IPS DF 4.7 (cell line): ENCODE data around the gene HPGD.

Experiments
- DNase-seq: peaks from one replicate; pipeline ENCODE4 v3.0.0-alpha.2; 2013; ENCODE audit warnings: low spot score; ENCODE audit errors: extremely low read depth

HPGD gene

DNA sequence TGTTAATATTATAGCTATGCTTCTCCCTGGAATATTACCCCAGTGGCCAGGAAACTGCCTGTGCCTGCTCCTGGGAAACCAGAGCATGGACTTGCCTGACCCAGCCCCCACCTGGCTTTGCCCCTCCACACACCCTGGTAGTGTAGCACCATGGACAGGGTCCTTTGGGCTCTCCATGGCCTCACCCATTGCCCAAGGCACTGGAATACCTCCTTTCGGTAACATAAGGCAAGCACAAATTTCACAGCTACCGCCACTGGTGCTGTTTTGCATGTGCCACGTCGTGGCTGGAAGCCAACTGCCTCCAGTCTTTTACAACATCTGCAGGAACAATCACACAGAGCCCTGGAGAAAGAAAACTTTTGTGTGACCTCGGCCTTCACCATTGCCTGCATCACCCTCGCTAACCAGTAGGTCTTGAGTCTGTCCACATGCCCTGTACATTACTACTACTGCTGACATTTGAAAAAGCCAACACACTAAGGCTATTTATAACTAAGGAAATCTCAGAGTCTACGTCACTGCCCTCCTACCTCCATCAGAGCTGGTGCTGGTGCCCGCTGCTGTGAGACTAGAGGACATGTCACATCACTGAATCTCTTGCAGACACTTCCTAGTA, 47.7 kb downstream of the HPGD start:
- DNase-seq, result no peak

DNA sequence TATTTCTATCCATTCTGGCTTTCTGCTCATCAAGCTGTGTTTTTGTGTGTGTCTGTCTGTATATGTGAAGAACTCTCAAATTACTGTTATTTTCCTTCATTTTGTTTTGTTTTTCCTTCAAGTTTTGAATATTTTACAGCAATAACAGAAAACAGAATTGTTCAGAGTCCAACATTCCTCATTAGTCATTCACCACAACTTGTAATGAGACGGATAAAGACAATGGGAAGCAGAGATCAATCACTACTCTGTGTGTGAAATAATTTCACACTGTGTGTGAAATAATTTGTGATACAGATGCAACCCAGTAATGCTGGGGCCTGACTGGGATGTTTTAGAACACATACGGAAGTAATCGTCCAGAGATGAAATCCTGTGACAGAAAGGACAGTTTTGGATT, 55.2 kb downstream of the HPGD start:
- no peak for DNase-seq

DNA sequence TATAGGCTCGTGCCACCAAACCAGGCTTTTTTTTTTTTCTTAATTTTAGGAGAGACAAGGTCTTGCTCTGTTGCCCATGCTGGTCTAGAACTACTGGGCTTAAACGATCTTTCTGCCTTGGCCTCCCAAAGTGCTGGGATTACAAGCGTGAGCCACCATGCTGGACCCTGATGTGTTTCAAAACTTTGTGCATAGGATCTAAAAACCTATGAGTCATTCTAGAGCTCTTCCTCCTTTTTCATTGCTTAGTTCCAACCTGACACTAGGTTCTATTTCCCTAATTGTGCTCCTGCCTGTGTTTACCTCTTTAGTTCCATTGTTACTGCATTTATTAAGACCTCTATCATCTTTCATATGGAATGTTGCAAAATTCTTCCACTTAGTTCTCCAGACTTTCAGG, 57.3 kb downstream of the HPGD start:
- no peak for DNase-seq

DNA sequence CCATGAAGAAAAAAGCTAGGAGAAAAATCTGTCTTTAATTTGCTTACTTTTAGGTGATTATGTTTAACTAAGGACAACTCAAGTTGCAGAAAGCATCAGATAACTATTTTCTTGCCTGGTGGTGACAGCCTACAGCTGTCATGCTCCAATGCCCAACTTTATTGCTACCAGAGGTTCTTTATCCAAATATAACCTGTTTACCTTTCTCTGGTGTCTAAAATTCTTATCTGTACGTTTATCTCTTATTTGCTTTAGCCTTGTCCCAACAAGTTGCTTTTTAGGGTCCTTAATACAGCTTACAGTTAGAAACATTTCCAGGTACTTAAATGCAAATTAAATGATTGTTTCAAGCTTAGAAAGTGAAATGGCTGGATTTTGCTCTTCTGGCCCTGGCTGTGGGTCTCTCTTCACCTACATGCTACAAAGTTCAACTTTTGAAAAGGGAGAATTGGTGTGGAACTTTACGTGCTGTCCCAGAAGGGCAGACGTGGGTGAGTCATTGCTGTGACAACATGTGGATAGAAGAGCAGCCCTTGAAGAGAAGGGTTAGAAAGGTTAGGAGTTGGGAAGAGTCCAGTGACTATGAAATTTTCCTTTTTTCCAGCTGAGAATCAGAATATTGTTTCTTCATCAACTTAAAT, 60.7 kb downstream of the HPGD start:
- no peak for DNase-seq

DNA sequence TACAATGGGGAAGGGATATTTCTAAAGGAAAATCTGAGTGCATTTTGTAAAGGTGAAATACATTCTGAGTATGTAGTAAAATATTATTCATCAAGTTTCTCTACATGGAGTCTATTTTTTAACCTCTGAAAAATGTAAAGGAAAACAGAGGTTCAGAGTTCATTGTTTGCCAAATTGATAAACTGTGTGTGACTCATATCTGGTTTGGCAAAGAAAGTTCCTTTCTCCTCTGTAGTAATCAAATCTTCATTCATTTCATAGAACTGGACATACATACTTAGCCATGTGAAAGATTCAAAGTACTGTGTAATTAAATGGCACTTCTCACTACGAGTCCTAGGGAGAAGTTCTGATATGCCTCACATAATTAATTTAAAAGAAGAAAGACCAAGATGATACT, 61.6 kb downstream of the HPGD start:
- no peak for DNase-seq

DNA sequence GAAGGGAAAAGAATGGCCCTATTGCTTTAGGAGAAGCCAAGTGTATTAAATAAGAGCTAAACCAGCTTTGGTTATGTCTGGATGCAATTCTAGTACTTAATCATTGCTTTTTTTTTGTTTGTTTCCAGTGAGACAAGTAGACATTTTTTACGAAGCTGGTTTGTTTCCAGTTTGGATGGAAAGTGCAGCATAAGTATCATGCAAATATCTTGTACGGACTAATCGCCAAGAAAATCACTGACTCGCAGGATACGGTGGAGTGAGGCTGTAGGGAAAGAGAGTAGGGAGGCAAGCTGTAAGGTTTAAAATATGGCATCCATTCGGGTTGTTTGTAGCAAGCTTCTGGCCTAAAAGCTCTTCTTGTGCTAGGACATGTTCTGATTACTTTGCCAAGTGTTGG, 64.8 kb downstream of the HPGD start:
- DNase-seq, result no peak

DNA sequence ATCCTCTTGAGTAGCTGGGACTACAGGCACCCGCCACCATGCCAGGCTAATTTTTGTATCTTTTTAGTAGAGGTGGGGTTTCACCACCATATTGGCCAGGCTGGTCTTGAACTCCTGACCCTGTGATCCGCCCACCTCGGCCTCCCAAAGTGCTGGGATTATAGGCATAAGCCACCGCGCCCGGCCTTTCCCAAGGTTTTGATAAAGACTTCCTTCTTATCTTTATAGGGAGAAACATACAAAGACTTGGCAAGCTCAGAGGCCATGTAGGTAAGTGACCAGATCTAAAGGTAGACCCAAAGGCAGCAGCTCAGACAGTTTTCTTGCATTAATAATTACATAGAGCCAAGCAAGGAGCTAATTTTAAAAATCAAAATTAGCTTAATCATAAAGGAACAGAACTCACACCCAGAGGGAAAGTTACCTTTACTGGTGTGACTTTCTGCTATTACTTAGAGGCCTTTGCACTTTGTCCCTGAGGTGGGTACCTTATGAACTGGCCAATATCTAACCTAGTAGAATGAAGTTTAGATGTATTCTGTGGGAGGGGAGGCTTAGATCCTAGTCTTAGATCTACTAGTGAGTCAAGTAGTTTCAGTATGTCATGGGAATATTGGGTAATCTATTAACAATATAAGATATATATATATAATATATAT, 67.3 kb downstream of the HPGD start:
- DNase-seq, result no peak

DNA sequence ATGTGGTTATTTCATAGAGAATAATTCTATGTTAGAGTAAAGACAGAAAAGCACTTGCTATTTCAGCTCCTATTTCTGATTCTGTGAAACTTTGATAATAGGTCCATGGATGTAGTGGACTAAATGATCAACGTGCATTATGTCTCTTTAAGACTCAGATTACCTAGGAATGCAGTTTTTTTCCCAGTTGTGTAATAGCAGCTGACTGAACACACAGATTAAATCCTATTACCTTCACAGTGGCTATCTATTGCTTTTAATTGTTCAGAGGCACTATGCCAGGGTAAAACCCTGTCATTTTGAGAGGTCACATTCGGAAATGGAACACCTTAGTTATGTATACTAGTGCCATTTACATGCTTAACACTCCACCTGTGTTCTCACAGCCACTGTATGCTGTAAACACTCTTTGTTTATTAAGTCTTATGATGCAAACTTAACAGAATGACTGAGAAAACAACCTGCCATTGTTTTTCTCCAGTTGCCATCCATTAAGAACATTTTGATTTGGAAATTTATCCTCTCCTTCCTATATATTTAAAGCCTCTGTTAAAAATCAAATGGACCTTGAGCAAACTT, 70.5 kb downstream of the HPGD start:
- DNase-seq, result no peak

DNA sequence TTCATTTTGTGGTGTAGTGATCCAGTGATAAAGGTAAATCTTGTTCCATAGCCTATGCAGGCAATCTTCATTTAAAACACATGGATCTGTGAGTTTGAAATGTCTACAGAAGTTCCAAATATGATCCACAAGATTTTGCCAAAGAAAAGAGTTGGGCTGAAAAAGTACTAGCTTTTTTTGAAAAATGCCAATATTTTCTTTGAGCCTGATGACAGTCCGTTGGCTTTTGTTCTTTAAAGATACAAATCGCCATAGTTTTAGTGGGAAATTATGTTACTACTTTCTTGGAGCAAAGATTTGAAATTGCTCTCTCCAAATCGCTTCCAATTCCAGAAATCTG, 71.5 kb downstream of the HPGD start:
- DNase-seq, result no peak

DNA sequence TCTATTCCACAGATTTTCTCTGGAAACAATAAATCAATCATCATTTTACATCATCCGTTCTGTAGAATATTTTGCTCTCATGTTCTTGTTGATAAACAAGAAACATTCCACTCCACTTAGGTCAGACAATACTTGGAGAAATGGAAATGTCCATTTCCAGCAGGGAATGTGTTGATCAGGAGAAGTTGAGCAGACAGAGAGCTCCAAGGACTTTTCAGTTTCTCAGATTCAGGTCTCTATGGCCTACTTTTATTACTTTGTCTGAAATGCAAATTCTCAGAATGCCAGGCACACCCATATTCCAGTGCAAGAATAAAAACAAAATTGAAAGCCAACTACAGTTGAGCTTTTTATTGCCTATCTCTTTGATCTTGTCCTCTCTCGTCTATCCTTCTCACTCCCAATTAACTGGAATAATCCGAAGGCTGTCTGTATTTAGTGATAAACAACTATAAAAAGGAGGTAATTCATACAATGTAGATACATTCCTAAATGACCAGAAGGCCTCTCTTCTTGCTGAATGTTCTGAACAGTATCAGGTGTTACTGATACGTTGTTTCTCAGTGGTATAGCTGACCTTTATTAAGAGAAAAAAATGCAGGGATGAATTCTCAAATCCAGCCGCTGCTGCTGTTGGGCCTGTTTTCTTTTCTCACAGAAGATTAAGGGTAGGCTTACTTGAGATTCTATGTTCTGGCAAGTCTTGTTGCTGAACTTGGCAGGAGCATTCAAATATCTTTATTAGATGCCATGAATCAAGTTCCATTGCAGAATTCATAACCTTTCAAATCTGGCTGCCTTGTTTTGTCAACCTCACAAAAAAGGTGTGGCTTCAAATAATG, 72.1 kb downstream of the HPGD start:
- no peak for DNase-seq

DNA sequence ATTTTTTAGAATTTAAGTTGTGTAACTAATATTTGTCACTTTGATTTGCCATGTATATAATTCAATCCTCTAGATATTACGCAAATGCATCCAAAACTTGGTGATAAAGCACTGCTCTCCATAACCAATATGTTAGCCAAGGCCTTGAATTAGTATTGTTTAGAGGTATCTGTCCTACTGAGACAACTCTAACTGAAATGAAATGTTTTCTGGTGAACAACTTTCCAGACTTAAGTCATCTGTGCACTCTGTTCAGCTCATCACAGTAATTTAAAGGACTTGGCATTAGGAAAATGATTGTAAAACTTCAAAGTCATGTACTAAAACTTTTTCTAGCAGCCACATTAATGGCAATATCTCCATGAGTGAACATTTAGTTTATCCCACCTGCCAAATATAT, 73.1 kb downstream of the HPGD start:
- DNase-seq, result no peak

DNA sequence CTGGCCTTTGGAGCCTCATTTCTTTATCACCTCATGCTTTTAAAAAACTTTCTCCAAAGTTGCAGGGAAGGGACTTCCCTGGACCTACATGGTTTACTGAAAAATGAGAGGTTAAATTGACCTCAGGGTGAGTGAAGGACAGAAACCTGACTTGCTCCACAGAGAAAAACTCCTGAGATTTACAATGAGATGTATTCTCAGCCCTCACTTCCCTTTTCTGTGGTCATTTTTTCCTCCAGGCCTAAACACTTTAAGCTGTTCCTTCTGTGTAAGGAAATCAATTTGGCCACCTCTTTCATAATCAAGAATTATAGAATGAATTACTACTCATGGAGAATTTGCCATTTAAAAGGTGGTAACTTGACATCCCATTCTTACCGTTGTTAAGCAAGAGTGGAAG, 77.9 kb downstream of the HPGD start:
- DNase-seq, result no peak
